T-helper 2 cell (primary cell): Measurements from ENCODE around the gene ATAD3A.
"Not testable (repeated sequence)": the region's sequence is repeated elsewhere in the genome, so short reads cannot be mapped to it uniquely, and the experiment has no call there.

ENCODE experiments used
- DNase-seq, 5 experiments: peaks; one replicate each; pipeline versions ENCODE4 v3.0.0 to v3.0.0-alpha.2; 2012 to 2022

The ATAD3A gene

GRCh38 chr1:1489861-1490260 lies 22.1 kb upstream of the ATAD3A start:
- no peak for DNase-seq

GRCh38 chr1:1490633-1491230 lies 21.2 kb upstream of the ATAD3A start:
- no peak for DNase-seq

GRCh38 chr1:1491601-1492000 lies 20.4 kb upstream of the ATAD3A start:
- DNase-seq = no peak

- DNase-seq = not testable (repeated sequence)
Observed at GRCh38 chr1:1494311-1494710, 17.7 kb upstream of the ATAD3A start.

- not testable (repeated sequence) for DNase-seq
Observed at GRCh38 chr1:1495461-1495975, 16.4 kb upstream of the ATAD3A start.

- peak; percentile 49 to 85 (median 69) for DNase-seq
Observed at GRCh38 chr1:1504777-1505365, 7.1 kb upstream of the ATAD3A start.

- DNase-seq = peak in 1 of 5 experiments; percentile 14
Observed at GRCh38 chr1:1505366-1505798, 6.6 kb upstream of the ATAD3A start.

- DNase-seq = not testable (repeated sequence)
Observed at GRCh38 chr1:1505801-1506200, 6.2 kb upstream of the ATAD3A start.

- DNase-seq = no peak
Observed at GRCh38 chr1:1507305-1507704, 4.7 kb upstream of the ATAD3A start.

- not testable (repeated sequence) for DNase-seq
Observed at GRCh38 chr1:1508775-1509464, 3.0 kb upstream of the ATAD3A start.

- not testable (repeated sequence) for DNase-seq
Observed at GRCh38 chr1:1509465-1509850, 2.5 kb upstream of the ATAD3A start.

GRCh38 chr1:1510912-1511532 lies 940 bp upstream of the ATAD3A start:
- peak in 1 of 5 experiments; percentile 16 for DNase-seq

GRCh38 chr1:1512425-1512824 lies 463 bp downstream of the ATAD3A start:
- DNase-seq = peak in 1 of 5 experiments; percentile 23

GRCh38 chr1:1513675-1514074 lies 1.7 kb downstream of the ATAD3A start:
- DNase-seq = not testable (repeated sequence)

GRCh38 chr1:1514376-1514775 lies 2.4 kb downstream of the ATAD3A start:
- DNase-seq = not testable (repeated sequence)

- DNase-seq = not testable (repeated sequence)
Observed at GRCh38 chr1:1516923-1517322, 5.0 kb downstream of the ATAD3A start.

- DNase-seq = no peak
Observed at GRCh38 chr1:1517973-1518620, 6.1 kb downstream of the ATAD3A start.

- DNase-seq = not testable (repeated sequence)
Observed at GRCh38 chr1:1518621-1519007, 6.7 kb downstream of the ATAD3A start.

- not testable (repeated sequence) for DNase-seq
Observed at GRCh38 chr1:1519805-1520505, 8.0 kb downstream of the ATAD3A start.

- DNase-seq = no peak
Observed at GRCh38 chr1:1521331-1521730, 9.4 kb downstream of the ATAD3A start.

GRCh38 chr1:1522536-1522935 lies 10.6 kb downstream of the ATAD3A start:
- DNase-seq = not testable (repeated sequence)

GRCh38 chr1:1523226-1523625 lies 11.3 kb downstream of the ATAD3A start:
- DNase-seq = not testable (repeated sequence)
